ENCODE data around the gene SARS1. TPM values are rescaled to one million over a fixed set of nuclear protein-coding genes. Genes with fewer than 3 reads are reported as not detected.

Gene SARS1
- total and polyA plus RNA-seq, 2 of the 8 experiments (the other 6 are each of a cell fraction or from before 2014, with no cell fraction given), result 83.1 to 146 TPM

DNA sequence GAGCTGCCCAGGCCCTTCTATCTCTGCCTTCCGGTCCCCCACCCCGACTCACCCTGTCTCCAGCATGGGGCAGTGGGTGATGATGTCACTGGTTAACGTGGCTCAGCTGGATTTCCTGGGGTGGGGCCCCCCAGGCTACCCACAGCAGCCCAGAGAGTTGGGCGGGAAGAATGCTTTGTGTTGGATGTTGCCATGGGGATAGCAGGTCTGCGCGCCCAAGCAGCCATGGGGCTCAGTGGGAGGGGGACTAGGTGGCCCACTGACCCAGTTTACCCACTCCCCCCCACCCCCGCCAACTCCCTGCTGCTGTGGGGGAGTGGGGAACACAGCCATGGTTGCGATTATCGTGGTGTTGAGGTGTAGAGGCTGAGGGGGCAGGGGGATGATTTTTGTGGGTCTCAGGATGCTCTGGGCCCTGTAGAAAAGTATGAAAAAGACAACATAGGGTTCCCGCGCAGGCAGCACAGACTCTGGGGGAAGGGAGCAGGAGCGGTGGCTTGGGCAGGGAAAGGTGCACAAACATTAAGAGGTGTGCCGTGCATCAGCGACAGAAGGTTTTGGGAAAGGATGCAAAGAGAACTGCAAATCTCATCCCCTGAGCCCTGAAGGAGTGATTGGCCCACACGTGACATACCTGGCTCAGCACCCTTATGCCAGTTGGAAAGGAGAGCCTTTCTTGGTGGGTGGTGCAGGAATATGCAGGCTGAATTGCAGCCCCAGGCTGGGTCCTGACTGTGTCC, 44.1 kb downstream of the SARS1 start:
- no peaks in the 10 kb centered on the region for H3K9me3 ChIP-seq (ENCODE audit: insufficient read depth in 2 of 2, low read depth in 1 of 2, low read length in 1 of 2)
- H3K36me3 ChIP-seq (ENCODE audit: control insufficient read depth in 2 of 4, insufficient read depth in 4 of 4, low read length in 3 of 4), result peaks cover 0 to 7% (median 1%) of the 10 kb centered on the region in 4 experiments; a peak in 3 of 8 replicates
- H4K5ac ChIP-seq (ENCODE audit: insufficient read length, low read depth, low read length), result no peak overlapping the region
- H2BK15ac ChIP-seq (ENCODE audit: low read length), result 0 out of 2 replicates have a peak overlapping the region, but pooled peaks have one; percentile 8
- DNase-seq (ENCODE audit: low read depth in 1 of 2, low spot score in 2 of 2), result no peak
- no peak for FAIRE-seq
- no peak overlapping the region for H2BK120ac ChIP-seq (replicated peaks; ENCODE audit: low read depth, low read length)
- H3K56ac ChIP-seq (replicated peaks; ENCODE audit: insufficient read length, low read depth, low read length), result no peak overlapping the region
- no peaks in the 10 kb centered on the region; the same call in 1 of the 2 replicates for H3K23me2 ChIP-seq (ENCODE audit: low read depth, low read length)
- H3K4me2 ChIP-seq (ENCODE audit: insufficient read depth in 1 of 2, low read depth in 2 of 2, low read length in 2 of 2), result no peak overlapping the region
- H4K20me1 ChIP-seq (replicated peaks in 1 of 2; ENCODE audit: control insufficient read depth in 1 of 2, insufficient read depth in 2 of 2, low read length in 2 of 2), result no peaks in the 10 kb centered on the region
- WGBS, 2 experiments (ENCODE audit: extremely low coverage in 1 of 2, insufficient coverage in 1 of 2, insufficient read length in 1 of 2, insufficient replicate concordance in 2 of 2, low coverage in 1 of 2, low lambda C conversion rate in 2 of 2, missing lambda C conversion rate in 1 of 2), result 82% methylated on average over 14 of the region's 15 CpGs; no CpG with 5 or more reads in 1 of the 2 experiments
- no peak overlapping the region for H2BK5ac ChIP-seq (ENCODE audit: low read depth, low read length)
- H4K91ac ChIP-seq (replicated peaks; ENCODE audit: insufficient read length, low read length), result peak overlapping the region; percentile 41
- no peak overlapping the region for H3K4ac ChIP-seq (replicated peaks; ENCODE audit: insufficient read length, low read depth, low read length)
- peaks cover 9% of the 10 kb centered on the region; the same call in 1 of the 2 replicates for H3K79me1 ChIP-seq (ENCODE audit: low read depth, low read length)
- peak overlapping the region; percentile 4; the same call in 1 of the 2 replicates for H4K8ac ChIP-seq (ENCODE audit: extremely low read depth, insufficient read depth, low read length)
- no peak overlapping the region for H3K14ac ChIP-seq (ENCODE audit: insufficient read length)
- H2AK5ac ChIP-seq (ENCODE audit: low read depth, low read length), result no peak overlapping the region
- no peaks in the 10 kb centered on the region for H3K27me3 ChIP-seq (replicated peaks in 1 of 4; ENCODE audit: control insufficient read depth in 3 of 4, extremely low read depth in 1 of 4, insufficient read depth in 3 of 4, low read length in 3 of 4)
- no peak overlapping the region for H3K9ac ChIP-seq (replicated peaks in 1 of 4; ENCODE audit: extremely low read depth in 1 of 4, low read depth in 3 of 4, low read length in 3 of 4)
- H2BK20ac ChIP-seq (ENCODE audit: low read length), result no peak overlapping the region
- ChIA-PET CTCF (ENCODE audit: partially characterized antibody) (interaction anchor here (1.0 to 28.7 kb wide), 5 partner anchors 6 to 142 kb away, joined by 5 to 651 read pairs (median 65); partner anchors contain the start of genes PSRC1, SARS1 and SORT1), POLR2A (ENCODE audit: partially characterized antibody) (interaction anchor here (5.8 to 12.2 kb wide), 2 partner anchors 21 to 44 kb away, joined by 36 to 252 read pairs; partner anchors contain the start of gene SARS1)
- H3K4me1 ChIP-seq (replicated peaks in 1 of 4; ENCODE audit: control insufficient read depth in 3 of 4, insufficient read depth in 4 of 4, low read length in 3 of 4), result peaks cover 5 to 37% (median 28%) of the 10 kb centered on the region in 4 experiments
- no peak overlapping the region for H3K18ac ChIP-seq (ENCODE audit: extremely low read depth, low read length)
- H3K23ac ChIP-seq (ENCODE audit: insufficient read length), result no peak overlapping the region
- H2BK12ac ChIP-seq (ENCODE audit: low read depth, low read length), result no peak overlapping the region
- no peak overlapping the region for H3K4me3 ChIP-seq (ENCODE audit: extremely low read depth in 1 of 4, insufficient read depth in 2 of 4, low read depth in 3 of 4, low read length in 4 of 4)
- no peak overlapping the region for H3K27ac ChIP-seq (ENCODE audit: low read depth, low read length)
- no peak for TF ChIP-seq ATF2 (IDR thresholded peaks at IDR 0.05; ENCODE audit: low read length)
- H3K79me2 ChIP-seq (ENCODE audit: control insufficient read depth in 1 of 2, insufficient read depth in 2 of 2, low read length in 2 of 2), result peaks cover 0 to 21% of the 10 kb centered on the region in 2 experiments; a peak in 1 of 4 replicates
- H2AFZ ChIP-seq (ENCODE audit: low read length), result no peak overlapping the region
